ENCODE results near the gene ARHGEF25.

DNA sequence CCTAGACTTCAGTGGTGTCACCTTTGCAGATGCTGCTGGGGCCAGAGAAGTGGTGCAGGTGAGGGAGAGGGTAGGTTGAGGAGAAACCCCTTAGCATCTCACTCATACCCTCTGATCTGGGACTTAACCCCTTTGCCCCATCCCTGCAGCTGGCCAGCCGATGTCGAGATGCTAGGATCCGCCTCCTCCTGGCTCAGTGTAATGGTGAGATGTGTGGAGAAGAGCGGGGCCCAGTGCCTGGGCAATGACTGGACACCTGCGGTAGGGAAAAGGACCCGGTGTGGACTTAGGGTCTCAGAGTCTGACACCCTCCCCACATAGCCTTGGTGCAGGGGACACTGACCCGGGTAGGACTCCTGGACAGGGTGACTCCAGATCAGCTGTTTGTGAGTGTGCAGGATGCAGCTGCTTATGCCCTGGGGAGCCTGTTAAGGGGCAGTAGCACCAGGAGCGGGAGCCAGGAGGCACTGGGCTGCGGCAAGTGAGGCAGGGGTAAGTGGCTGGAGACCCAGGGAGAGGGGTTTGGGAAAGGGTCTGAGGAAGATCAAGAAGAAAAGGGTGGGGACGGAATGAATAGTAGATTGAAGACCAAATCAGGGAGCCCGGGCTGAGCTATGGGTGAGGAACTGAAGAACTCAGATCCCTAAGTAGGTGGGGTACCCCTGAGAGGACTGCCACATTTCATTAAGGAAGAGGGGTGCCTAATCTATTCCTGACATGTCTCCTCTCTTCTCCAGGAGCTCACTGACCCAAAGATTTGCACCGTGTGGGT, 14.2 kb downstream of the ARHGEF25 start:
- no peak for TF ChIP-seq CTCF (IDR thresholded peaks at IDR 0.05)
- no peak for TF ChIP-seq EZH2 (IDR thresholded peaks at IDR 0.05; ENCODE audit: borderline replicate concordance, insufficient read depth, low read depth, low read length, poor library complexity, severe bottlenecking)

Measured in B cell (primary cell).